Loucy (cell line): ENCODE measurements around the gene GNPTG.

Source experiments
- H2AFZ ChIP-seq: fragments of 200-600 bp; sonication (generic); 2 replicates; pipeline ENCODE4 v1.6.0; 2016; ENCODE audit warnings: antibody characterized with exemption, mild to moderate bottlenecking, low read length, moderate library complexity
- H3F3A ChIP-seq: fragments of 200-600 bp; 2 replicates; pipeline ENCODE4 v1.6.0; 2016; ENCODE audit warnings: antibody characterized with exemption, low read depth, mild to moderate bottlenecking
- H3K27me3 ChIP-seq: fragments of 200-600 bp; sonication (generic); 2 replicates; pipeline ENCODE4 v1.6.1; 2014; ENCODE audit warnings: low read length, mild to moderate bottlenecking; ENCODE audit not compliant: insufficient read depth, poor library complexity, severe bottlenecking
- H3K36me3 ChIP-seq: fragments of 200-600 bp; sonication (generic); 2 replicates; pipeline ENCODE4 v1.6.1; 2016; ENCODE audit warnings: low read length; ENCODE audit not compliant: insufficient read depth
- H3K4me1 ChIP-seq: fragments of 200-600 bp; sonication (generic); 2 replicates; pipeline ENCODE4 v1.5.1; 2014; ENCODE audit warnings: low read length, mild to moderate bottlenecking; ENCODE audit not compliant: insufficient read depth, poor library complexity, severe bottlenecking
- H3K4me2 ChIP-seq: fragments of 200-600 bp; sonication (generic); 2 replicates; pipeline ENCODE4 v1.6.0; 2014; ENCODE audit warnings: antibody characterized with exemption, low read length, low read depth, mild to moderate bottlenecking; ENCODE audit not compliant: poor library complexity, severe bottlenecking
- H3K4me3 ChIP-seq: fragments of 200-600 bp; sonication (generic); 2 replicates; pipeline ENCODE4 v1.5.1; 2014; ENCODE audit warnings: low read length, mild to moderate bottlenecking, mixed read lengths; ENCODE audit not compliant: poor library complexity, severe bottlenecking
- H3K79me2 ChIP-seq: fragments of 200-600 bp; sonication (generic); 2 replicates; pipeline ENCODE4 v1.6.1; 2014; ENCODE audit warnings: low read length; ENCODE audit not compliant: insufficient read depth
- H3K9ac ChIP-seq: fragments of 200-600 bp; sonication (generic); 2 replicates; pipeline ENCODE4 v1.6.0; 2014; ENCODE audit warnings: mild to moderate bottlenecking, low read depth, low read length, moderate library complexity; ENCODE audit not compliant: poor library complexity, severe bottlenecking
- H3K9me2 ChIP-seq: fragments of 200-600 bp; sonication (generic); replicated peaks from 2 replicates; pipeline ENCODE4 v1.6.1; 2016; ENCODE audit warnings: low read depth, low read length, mixed read lengths
- H3K9me3 ChIP-seq: fragments of 200-600 bp; sonication (generic); 2 replicates; pipeline ENCODE4 v1.6.1; 2014; ENCODE audit warnings: mild to moderate bottlenecking, antibody characterized with exemption, low read length, low read depth; ENCODE audit not compliant: insufficient read depth
- H4K20me1 ChIP-seq: fragments of 200-600 bp; sonication (generic); 2 replicates; pipeline ENCODE4 v1.6.0; 2014; ENCODE audit warnings: antibody characterized with exemption, low read length, mild to moderate bottlenecking; ENCODE audit not compliant: insufficient read depth, poor library complexity, severe bottlenecking
- CTCF ChIP-seq: fragments of 200-600 bp; sonication (generic); conservative IDR thresholded peaks from 2 replicates; pipeline ENCODE4 v1.5.1; 2014; ENCODE audit warnings: mild to moderate bottlenecking, antibody characterized with exemption, low read length
- EZH2phosphoT487 ChIP-seq: fragments of 200-600 bp; IDR thresholded peaks from 2 replicates; pipeline ENCODE4 v1.6.1; 2018; ENCODE audit warnings: antibody characterized with exemption, mild to moderate bottlenecking, moderate library complexity, borderline replicate concordance

The GNPTG gene

GRCh38 chr16:1335211-1335971 is 16.3 kb upstream of the GNPTG start:
- H3K36me3 ChIP-seq, result no peaks in the 10 kb centered on the region
- no peaks in the 10 kb centered on the region for H3K9me3 ChIP-seq
- no peak overlapping the region for H2AFZ ChIP-seq
- H4K20me1 ChIP-seq, result no peaks in the 10 kb centered on the region
- no peaks in the 10 kb centered on the region for H3K79me2 ChIP-seq
- no peaks in the 10 kb centered on the region for H3K4me1 ChIP-seq
- H3K9ac ChIP-seq, result no peak overlapping the region
- H3F3A ChIP-seq, result no peaks in the 10 kb centered on the region
- H3K4me2 ChIP-seq, result no peak overlapping the region
- H3K27me3 ChIP-seq, result no peaks in the 10 kb centered on the region
- no peak overlapping the region for H3K4me3 ChIP-seq
- no peaks in the 10 kb centered on the region for H3K9me2 ChIP-seq
- no peak for TF ChIP-seq CTCF
- no peak for TF ChIP-seq EZH2phosphoT487

GRCh38 chr16:1335996-1336395 is 15.7 kb upstream of the GNPTG start:
- no peak overlapping the region for H3K9ac ChIP-seq
- H3K79me2 ChIP-seq, result no peaks in the 10 kb centered on the region
- H3K4me3 ChIP-seq, result no peak overlapping the region
- H3K9me3 ChIP-seq, result no peaks in the 10 kb centered on the region
- H3K4me2 ChIP-seq, result no peak overlapping the region
- H3F3A ChIP-seq, result no peaks in the 10 kb centered on the region
- H3K4me1 ChIP-seq, result no peaks in the 10 kb centered on the region
- H4K20me1 ChIP-seq, result no peaks in the 10 kb centered on the region
- no peak for TF ChIP-seq EZH2phosphoT487
- TF ChIP-seq CTCF, result no peak; the same call in 1 of the 2 replicates
- no peaks in the 10 kb centered on the region for H3K27me3 ChIP-seq
- H3K36me3 ChIP-seq, result no peaks in the 10 kb centered on the region
- no peaks in the 10 kb centered on the region for H3K9me2 ChIP-seq
- H2AFZ ChIP-seq, result no peak overlapping the region

- Histone ChIP-seq H3K4me1 (no peaks in the 10 kb centered on the region), H3K9me2 (no peaks in the 10 kb centered on the region), H3K4me2 (no peak overlapping the region), H2AFZ (no peak overlapping the region), H3K79me2 (no peaks in the 10 kb centered on the region), H3K4me3 (no peak overlapping the region), H3K27me3 (no peaks in the 10 kb centered on the region), H4K20me1 (no peaks in the 10 kb centered on the region), H3K9me3 (no peaks in the 10 kb centered on the region), H3K36me3 (no peaks in the 10 kb centered on the region), H3K9ac (no peak overlapping the region), H3F3A (no peaks in the 10 kb centered on the region)
- TF ChIP-seq CTCF (no peak), EZH2phosphoT487 (no peak)
These were observed 15.1 kb upstream of the GNPTG start for GRCh38 chr16:1336619-1337018.
